HG03575 (cell line): ENCODE data around the gene ATF7IP2.
"Not testable (repeated sequence)": the region's sequence is repeated elsewhere in the genome, so short reads cannot be mapped to it uniquely, and the experiment has no call there.

Source experiments
- ATAC-seq: cut with Tn5 transposase; IDR thresholded peaks from one replicate; pipeline ENCODE4 v1.9.1; 2021; ENCODE audit not compliant: unreplicated experiment, insufficient number of reproducible peaks, low FRiP score; ENCODE audit errors: extremely low read depth

The ATF7IP2 gene

DNA sequence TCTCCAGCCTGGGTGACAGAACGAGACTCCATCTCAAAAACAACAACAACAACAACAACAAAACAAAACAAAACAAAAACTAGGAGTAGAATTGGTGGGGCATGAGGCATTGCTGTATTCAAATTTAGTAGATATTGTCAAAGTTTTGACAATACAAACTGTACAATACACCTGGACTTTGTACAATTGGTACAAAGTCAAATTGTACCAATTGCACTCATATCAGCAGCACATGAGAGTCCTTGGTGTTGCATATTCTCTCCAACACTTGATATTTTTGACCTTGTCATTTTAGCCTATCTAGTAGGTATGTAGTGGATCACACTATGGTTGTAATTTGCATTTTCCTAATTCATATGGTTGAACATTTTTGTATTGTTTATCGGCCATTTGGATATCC, 14.3 kb upstream of the ATF7IP2 start:
- ATAC-seq, result no peak

DNA sequence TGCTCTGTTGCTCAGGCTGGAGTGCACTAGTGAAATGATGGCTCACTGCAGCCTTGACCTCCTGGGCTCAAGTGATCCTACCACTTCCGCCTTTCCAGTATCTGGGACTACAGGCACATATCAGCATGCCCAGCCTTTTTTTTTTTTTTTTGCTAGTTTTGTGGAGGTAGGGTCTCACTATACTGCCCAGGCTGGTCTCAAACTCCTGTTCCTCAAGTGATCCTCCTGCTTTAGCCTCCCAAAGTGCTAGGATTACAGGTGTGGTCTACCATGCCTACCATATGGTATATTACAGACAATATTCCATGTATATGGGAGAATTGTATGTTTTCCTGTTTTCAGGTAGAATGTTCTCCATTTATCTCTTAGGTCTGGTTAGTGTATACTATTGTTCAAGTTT, 12.3 kb upstream of the ATF7IP2 start:
- no peak for ATAC-seq

DNA sequence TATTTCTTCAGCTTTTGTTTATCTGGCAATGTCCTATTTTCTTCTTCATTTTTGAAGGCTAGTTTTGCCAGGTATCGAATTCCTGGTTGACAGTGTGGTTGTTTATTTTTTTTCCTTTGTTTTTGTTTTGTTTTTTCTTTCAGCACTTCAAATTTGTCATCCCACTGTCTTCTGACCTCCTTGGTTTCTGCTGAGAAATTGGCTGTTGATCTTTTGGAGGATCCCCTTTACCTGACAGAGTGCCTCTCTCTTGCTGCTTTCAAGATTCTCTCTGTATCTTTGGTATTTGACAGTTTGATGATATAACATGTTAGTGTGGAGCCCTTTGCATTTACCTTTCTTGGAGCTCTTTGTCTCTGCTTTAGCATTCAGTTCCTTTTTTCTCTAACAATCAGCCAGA, 9.6 kb upstream of the ATF7IP2 start:
- ATAC-seq, result no peak

DNA sequence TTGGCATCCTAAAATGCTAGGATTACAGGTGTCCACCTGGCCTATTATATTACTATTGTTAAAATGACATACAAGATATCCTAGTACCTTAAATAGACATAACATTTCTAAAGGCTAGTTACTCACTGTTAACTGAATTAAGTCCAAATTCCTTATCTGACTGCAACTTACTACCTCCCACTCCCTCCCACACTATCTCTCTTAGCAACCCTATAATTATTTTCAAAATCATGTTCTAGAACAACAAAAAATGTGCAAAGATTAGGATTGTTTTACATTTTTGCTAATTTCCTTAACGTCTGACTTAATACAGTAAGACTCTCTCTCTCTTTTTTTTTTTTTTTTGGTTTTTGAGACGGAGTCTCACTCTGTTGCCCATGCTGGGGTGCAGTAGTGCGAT, 2.2 kb upstream of the ATF7IP2 start:
- ATAC-seq, result no peak

DNA sequence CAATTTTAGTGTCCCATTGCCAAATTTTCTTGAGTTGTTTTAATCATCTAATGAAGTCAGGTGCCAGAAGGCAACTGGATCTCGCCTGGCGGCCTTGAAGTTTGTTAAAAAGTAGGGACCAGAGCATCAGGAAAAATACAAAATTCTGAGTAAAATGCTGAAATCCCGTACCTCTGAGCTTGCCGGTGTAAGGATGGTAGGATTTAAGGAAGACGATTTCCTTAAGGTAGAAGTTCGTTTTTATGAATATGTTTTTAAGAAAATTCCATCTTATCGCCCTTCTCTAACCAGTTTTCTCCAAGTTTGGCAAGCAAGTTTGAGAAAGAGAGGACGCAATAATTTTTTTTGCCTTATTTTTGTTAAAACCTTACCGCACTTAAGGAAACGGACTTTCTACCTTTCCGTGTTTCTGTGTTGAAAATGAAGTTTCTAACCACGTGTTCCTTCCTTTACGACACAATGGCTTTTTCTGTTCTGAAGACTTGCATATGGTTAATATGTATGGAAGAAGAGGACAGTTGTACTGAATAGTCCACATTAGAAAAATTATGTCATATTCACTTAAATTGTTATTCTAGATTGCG, 748 bp downstream of the ATF7IP2 start:
- no peak for ATAC-seq

DNA sequence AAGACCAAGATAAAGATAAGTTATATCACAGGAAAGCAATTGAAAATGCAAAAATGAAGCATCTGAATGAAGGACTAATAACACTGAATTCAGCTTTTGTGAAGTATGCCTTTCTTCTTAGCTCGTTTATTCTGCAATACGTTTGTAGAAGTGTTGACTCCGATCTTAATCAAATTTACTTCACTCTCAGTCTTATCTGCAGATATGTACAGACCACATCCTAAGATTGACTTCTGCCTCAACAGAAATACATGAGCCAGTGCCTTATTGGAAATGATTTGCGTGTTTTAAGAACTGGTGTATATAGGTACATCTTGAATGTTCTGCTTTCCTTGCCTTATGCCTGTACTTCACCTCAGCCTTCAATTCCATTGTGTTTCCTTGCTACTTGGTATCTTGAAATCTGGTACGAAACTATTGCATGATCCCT, 1.3 kb downstream of the ATF7IP2 start:
- ATAC-seq, result no peak

DNA sequence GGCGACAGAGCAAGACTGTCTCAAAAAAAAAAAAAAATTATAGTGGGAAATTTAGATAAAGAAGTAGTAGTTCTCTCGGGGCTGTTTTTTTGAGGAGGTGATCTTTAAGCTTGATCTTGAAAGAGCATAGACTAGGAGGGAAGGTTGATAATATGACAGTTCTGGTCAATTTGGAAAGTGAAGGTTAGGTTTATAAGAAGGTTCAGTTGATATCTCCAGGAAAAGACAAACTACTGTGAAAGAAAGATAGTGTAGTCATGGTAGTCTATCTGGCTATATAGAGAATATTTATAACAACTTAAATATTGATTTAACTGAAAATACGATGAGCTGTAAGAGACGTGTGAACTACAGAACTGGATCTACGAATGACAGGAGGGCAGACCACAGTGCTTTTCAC, 3.1 kb downstream of the ATF7IP2 start:
- no peak for ATAC-seq

DNA sequence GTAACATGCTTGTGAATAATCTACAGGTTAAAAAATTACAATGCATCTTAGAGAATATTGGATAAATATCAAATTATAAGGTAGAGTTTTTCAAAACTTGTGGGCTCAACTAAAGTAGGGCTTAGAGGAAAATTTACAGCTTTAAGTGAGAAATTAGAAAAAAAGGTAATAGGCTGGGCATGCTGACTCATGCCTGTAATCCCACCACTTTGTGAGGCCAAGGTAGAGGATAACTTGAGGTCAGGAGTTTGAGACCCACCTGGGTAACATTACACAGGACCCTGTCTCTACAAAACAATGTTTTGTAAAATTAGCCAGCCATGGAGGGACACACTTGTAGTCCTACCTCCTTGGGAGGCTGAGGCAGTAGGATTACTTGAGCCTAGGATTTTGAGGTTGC, 4.5 kb downstream of the ATF7IP2 start:
- no peak for ATAC-seq

DNA sequence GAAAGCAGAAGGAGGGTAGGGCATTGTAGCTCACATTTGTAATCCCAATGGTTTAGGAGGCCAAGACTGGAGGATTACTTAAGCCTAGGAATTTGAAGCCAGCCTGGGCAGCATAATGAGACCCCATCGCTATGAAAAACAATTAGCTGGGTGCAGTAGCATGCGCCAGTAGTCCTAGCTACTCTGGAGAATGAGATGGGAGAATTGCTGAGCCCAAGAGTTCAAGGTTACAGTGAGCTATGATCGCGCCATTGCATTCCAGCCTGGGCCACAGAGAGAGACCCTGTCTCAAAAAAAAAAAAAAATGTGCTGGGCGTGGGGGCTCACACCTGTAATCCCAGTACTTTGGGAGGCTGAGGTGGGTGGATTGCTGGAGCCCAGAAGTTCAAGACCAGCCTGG, 5.0 kb downstream of the ATF7IP2 start:
- no peak for ATAC-seq

DNA sequence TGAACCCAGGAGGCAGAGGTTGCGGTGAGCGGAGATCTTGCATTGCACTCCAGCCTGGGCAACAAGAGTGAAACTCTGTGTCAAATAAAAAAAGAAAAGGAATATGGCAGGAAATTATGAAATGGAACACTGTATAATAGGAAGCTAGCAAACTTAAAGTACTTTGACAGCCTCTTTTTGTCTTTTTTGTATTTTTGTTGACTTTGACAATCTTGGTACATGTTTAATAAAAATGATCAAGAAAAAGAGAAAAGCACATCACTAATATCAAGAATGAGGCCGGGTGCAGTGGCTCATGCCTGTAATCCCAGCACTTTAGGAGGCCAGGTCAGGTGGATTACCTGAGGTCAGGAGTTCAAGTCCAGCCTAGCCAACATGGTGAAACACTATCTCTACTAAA, 5.5 kb downstream of the ATF7IP2 start:
- ATAC-seq, result no peak

DNA sequence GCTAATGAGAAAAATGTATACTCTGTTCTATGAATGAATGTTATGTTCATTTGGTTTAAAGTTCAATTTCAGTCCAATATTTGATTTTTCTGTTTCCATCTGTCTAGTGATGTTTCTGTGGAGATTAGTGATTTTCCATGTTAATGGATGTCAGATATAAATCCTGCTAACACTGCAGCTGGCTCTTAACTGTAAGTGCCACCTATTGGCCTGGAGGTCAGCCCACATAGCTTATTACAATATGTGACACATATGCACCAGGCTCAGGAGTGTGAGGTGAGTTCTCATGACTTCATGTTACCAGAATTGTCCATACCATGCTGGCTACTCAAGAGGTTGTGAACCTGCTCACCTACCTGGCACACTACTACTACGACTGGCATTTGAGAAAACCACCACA, 17.1 kb downstream of the ATF7IP2 start:
- ATAC-seq, result no peak

DNA sequence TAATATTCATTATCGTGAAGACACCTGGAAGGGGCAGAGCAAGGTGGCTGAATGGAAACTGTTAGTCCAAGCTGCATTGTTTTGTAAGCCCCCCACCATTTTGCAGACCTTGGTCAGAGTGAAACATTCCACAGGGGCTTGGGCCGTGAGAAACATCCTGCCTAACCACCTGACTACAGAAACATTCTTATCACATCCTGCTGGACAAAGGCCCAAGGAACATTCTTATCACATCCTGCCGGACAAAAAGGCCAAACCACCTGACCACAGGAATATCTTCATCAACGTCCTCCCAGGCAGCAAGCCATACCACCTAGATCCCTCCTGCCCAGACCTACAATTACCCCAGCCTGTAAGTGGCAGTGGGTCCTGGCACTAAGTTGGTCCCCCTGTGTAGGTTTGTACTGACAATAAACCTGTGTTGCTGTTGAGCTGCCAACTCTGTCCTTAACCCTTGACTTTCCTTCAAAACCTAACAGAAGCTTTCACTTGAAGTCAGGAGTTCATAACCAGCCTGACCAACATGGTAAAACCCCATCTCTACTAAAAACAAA, 19.6 kb downstream of the ATF7IP2 start:
- ATAC-seq, result no peak

DNA sequence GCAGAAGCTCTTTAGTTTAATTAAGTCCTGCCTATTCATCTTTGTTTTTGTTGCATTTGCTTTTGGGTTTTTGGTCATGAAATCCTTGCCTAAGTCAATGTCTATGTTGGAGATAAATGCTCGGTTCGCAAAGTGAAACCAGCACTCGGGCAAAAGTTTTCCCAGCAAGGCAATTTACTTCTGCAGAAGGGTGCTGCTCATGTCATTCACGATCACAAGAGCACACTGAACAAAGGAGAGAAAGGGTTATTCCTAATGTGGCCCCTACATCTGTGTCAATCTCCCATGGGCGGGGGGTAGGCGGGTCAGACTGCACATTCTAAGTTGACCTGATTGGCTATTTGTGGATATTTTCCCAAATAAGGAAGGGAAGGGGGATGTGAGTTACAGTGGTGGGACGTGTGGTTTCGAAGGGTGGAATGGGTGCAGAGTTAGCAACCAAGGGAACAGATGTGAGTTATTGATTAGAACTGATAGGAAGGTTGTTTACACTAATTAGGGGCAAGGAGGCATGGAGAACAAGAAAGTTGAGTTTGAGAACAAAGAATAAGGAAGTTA, 23.0 kb downstream of the ATF7IP2 start:
- no peak for ATAC-seq

DNA sequence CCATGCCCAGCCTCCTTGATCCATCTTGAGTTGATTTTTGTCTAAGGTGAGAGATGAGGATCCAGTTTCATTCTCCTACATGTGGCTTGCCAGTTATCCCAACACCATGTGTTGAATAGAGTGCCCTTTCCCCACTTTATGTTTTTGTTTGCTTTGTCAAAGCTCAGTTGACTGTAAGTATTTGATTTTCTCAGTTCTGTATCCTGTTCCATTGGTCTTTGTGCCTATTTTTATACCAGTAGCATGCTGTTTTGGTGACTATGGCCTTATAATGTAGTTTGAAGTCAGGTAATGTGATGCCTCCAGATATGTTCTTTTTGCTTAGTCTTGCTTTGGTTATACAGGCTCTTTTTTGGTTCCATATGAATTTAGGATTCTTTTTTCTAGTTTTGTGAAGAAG, 23.9 kb downstream of the ATF7IP2 start:
- not testable (repeated sequence) for ATAC-seq

DNA sequence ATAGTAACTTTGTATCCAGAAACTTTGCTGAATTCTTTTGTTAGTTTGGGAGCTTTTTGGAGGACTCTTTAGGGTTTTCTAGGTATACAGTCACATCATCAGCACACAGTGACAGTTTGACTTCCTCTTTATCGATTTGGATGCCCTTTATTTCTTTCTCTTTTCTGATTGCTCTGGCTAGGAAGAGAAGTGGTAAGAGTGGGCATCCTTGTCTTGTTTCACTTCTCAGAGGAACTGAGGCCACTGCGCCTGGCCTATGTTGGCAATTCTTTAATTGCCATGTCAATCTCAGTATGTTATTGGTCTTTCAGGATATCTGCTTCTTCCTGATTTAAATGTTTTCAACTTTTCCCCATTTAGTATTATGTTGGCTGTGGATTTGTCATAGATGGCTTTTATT, 24.6 kb downstream of the ATF7IP2 start:
- no peak for ATAC-seq

DNA sequence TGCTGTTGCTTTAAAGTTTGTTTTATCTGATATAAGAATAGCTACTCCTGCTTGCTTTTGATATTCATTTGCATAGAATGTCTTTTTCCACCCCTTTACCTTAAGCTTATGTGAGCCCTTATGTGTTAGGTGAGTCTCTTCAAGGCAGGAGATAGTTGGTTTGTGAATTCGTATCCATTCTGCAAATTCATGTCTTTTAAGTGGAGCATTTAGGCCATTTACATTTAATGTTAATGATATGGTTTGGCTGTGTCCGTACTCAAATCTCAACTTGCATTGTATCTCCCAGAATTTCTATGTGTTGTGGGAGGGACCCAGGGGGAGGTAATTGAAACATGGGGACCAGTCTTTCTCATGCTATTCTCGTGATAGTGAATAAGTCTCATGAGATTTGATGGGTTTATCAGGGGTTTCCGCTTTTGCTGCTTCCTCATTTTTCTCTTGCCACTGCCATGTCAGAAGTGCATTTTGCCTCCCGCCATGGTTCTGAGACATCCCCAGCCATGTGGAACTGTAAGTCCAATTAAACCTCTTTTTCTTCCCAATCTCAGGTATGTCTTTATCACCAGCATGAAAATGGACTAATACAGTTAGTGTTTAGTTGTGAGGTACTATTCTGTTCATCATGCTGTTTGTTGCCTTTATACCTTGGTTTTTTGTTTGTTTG, 27.2 kb downstream of the ATF7IP2 start:
- no peak for ATAC-seq

DNA sequence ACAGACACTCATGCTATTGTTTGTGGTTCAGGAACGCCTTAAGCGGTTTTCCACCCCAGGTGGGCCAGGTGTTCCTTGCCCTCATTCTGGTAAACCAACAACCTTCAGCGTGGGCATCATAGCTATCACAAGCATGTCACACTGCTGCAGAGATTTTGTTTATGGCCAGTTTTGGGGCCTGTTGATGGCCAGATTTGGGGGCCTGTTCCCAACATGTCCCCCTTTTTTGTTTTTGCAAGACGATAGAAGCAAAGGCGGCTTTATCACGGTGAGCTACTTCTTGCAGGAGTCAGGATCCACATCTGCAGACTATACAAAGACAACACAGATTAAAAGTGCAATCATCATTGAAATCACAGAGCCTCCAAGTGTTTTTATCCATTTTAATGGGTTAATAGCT, 32.3 kb downstream of the ATF7IP2 start:
- ATAC-seq, result not testable (repeated sequence)

DNA sequence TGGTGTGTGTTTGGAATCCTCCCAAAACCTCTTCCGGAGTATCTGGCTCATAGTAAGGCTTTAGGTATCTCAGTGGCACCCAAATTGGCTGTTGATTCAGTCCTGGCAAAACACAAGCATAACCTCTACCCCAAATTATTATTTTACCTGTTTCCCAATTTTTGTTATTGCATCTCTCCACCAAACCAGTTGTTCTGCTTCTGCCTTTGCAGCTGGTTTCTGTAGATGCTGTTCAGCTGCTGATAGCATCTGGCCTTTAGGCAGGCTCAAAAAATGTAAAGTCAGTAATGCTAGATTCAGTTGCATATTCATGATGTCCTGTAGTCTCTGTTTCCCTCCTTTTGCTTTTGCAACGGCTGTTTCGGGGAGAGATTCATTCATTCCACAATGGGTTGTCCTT, 33.8 kb downstream of the ATF7IP2 start:
- ATAC-seq, result no peak

DNA sequence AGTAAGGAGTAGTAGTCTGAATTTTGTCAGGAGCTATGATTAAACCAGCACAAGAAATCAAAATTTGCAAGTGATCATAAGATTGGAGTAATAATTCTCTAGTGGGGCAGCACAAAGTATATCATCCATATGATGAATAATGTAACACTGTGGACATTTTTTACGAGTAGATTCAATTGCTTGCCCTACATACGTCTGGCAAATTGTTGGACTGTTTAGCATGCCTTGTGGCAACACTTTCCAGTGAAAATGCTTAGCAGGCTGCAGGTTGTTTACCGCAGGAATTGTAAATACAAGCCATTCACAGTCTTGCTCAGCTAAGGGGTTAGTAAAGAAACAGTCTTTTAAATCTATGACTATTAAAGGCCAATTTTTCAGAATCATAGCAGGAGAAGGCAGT, 35.7 kb downstream of the ATF7IP2 start:
- ATAC-seq, result no peak

DNA sequence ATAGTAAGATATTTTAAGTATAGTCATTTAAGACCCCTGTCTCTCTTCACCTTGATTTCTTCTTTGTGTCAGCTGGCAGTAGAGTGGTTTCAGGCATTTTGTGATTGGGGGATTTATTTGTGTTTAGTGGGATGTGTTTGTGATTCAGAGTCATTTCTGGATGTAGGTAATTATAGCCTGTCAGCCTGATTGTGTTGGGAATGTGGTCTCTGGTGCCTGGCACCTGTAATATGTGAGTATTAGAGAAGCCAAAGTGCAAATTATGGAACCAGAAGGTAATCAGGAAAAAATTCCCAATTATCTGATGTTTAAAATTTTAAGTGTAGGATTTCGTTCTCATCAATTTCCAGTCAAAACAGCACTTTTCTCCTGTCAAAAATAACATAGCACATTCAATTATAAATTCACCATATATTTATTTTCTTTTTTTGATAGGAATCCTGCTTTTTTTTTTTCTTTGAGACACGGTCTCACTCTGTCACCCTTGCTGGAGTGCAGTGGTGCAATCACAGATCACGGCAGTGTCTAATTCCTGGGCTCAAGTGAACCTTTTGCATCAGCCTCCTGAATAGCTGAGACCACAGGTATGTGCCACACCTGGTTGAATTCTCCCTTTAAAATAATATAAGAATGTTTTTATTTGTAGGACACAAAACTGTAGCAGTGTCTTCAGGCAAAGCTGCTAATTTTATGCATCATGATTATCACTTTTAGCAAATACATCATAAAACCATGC, 42.7 kb downstream of the ATF7IP2 start:
- no peak for ATAC-seq
